ENCODE measurements around the gene FGB. TPM values are rescaled to one million over a fixed set of nuclear protein-coding genes. Genes with fewer than 3 reads are reported as not detected.

FGB gene
- total RNA-seq, 1 donor: not detected

DNA sequence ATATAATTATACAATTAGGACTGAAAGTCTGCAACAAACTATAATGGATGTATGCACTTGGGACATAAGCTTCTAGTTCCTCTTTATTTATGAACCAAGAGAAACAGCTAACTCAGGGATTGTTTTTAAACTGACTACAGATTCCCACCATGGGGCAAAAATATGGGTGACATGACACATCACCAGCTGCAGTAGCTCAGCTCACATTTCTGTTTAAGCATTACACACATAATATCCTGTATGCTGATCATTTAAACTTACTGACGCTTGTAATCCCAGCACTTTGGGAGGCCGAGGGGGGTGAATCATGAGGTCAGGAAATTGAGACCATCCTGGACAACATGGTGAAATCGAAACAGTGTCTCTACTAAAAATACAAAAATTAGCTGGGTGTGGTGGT, 11.5 kb downstream of the FGB start:
- TF ChIP-seq, protein P1, sequence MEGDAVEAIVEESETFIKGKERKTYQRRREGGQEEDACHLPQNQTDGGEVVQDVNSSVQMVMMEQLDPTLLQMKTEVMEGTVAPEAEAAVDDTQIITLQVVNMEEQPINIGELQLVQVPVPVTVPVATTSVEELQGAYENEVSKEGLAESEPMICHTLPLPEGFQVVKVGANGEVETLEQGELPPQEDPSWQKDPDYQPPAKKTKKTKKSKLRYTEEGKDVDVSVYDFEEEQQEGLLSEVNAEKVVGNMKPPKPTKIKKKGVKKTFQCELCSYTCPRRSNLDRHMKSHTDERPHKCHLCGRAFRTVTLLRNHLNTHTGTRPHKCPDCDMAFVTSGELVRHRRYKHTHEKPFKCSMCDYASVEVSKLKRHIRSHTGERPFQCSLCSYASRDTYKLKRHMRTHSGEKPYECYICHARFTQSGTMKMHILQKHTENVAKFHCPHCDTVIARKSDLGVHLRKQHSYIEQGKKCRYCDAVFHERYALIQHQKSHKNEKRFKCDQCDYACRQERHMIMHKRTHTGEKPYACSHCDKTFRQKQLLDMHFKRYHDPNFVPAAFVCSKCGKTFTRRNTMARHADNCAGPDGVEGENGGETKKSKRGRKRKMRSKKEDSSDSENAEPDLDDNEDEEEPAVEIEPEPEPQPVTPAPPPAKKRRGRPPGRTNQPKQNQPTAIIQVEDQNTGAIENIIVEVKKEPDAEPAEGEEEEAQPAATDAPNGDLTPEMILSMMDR (IDR thresholded peaks at IDR 0.05; ENCODE audit: insufficient read depth, low read depth, low read length): no peak
- no peak overlapping the region for H3K4me3 ChIP-seq (ENCODE audit: low read depth, low read length)
- DNase-seq (ENCODE audit: low read depth): no peak

DNA sequence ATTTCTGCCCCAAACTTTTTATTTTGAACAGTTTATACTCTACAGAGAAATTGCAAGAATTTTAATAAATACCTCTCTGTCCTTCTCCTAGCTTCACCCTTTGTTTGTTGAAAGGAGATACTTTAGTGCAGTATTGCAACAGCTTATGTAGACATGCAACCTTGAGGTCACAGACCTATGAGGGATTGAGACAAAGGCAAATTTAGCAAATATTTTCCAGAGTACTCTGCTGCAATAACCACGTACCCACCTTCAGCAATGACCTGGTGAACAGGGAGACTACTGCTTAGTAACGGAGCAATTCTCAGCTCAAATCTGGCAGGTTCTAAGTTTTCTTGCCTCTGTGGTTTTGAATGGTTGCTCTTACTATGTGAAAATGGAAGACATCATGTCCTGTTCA, 14.5 kb downstream of the FGB start:
- H3K4me3 ChIP-seq (ENCODE audit: low read depth, low read length): no peak overlapping the region
- no peak for DNase-seq (ENCODE audit: low read depth)
- TF ChIP-seq, protein P1 (IDR thresholded peaks at IDR 0.05; ENCODE audit: insufficient read depth, low read depth, low read length): no peak

DNA sequence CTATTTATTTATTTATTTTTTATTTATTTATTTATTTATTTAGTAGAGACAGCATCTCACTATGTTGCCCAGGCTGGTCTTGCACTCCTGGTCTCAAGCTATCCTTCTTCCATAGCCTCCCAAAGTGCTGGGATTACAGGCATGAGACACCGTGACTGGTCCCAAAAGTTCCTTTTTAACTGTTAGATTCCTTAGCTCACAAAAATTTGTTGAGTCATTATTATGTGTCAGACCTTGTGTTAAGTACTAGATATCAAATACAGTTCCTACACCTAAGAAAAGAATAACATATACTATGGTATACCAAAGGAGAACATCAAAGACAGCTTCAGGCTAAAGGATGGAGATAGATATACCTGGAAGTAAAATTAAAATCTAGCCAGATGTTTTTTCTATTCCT, 16.1 kb downstream of the FGB start:
- TF ChIP-seq, protein P1 (IDR thresholded peaks at IDR 0.05; ENCODE audit: insufficient read depth, low read depth, low read length): no peak
- no peak for DNase-seq (ENCODE audit: low read depth)
- H3K4me3 ChIP-seq (ENCODE audit: low read depth, low read length): no peak overlapping the region

DNA sequence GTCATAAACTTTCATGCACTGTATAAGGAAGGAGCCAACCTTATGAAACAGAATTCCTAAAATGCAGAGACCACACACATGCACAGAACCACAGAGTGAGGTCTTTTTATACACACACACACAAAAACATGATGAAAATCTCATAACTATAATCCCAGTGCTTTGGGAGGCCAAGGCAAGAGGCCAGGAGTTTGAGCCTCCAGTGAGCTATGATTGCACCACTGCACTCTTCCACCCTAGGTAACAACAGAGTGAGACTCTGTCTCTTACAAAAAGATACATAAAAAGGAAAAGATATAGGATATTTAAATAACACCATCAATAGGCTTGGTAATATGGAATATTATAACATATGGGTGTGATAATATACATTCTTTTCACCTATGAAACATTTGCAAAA, 17.1 kb downstream of the FGB start:
- no peak for DNase-seq (ENCODE audit: low read depth)
- TF ChIP-seq, protein P1 (IDR thresholded peaks at IDR 0.05; ENCODE audit: insufficient read depth, low read depth, low read length): no peak
- no peak overlapping the region for H3K4me3 ChIP-seq (ENCODE audit: low read depth, low read length)

DNA sequence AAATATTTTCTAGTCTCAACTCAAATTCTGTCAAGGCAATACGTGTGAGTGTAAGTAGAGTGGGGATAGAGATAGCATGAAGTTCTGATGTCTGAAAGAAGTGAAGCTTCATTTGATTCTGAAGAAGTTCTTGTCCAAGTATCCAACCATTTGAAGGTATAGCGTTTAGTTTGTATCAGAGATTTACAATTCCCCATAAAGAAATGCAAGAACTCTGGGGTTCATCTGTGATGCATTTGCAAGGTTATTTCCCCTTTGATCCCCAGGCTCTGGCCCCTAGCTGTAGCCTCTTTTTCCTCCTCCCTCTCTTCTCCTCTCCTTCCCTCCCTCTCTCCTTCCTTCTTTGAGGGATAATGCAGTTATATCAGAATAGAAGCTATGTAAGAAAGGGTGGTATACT, 19.9 kb downstream of the FGB start:
- TF ChIP-seq, protein P1 (IDR thresholded peaks at IDR 0.05; ENCODE audit: insufficient read depth, low read depth, low read length): no peak
- H3K4me3 ChIP-seq (ENCODE audit: low read depth, low read length): no peak overlapping the region
- DNase-seq (ENCODE audit: low read depth): no peak

DNA sequence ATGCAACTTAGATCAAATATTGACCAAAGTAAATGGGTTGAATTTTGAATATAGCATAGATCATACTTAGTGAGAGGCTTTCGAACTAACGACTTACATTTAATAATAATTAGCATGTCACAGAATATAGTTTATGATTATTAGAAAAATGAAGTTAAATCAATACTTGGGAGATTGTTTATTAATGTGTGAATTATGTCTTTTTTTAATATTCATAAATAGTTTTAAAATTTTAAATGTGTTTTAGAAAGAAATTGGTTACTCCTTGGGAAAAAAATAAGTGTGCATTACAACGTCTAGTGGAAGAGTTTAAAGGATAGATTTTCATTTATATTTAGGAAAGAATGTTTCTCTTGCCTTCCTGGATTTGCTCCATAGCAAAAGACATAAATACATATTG, 20.4 kb downstream of the FGB start:
- no peak overlapping the region for H3K4me3 ChIP-seq (ENCODE audit: low read depth, low read length)
- TF ChIP-seq, protein P1 (IDR thresholded peaks at IDR 0.05; ENCODE audit: insufficient read depth, low read depth, low read length): no peak
- no peak for DNase-seq (ENCODE audit: low read depth)

DNA sequence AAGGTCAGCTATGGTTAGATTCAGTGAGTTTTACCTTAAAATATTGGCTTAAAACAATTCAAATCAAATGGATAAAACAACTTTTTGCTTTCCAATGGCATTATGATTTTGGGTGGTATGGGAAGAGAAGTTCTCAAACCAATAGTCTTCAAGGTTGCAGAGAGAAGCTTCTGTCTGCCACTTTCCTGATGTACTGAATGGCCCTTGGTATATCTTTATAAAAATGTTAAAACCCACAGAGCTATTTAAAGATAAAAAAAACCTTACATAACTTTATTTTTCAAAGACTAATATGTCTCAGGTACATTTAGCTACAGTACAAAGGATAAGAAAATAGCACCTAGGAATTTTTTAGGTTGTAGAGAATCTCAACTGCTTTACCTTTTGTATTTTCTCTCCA, 20.9 kb downstream of the FGB start:
- TF ChIP-seq, protein P1 (IDR thresholded peaks at IDR 0.05; ENCODE audit: insufficient read depth, low read depth, low read length): no peak
- DNase-seq (ENCODE audit: low read depth): no peak
- H3K4me3 ChIP-seq (ENCODE audit: low read depth, low read length): no peak overlapping the region
